Midbrain (tissue), 1 donor: ENCODE measurements around the gene MIX23.

Source experiments
- DNase-seq: peaks from one replicate; lab custom pipeline; 2025; lab: John Stamatoyannopoulos, UW

MIX23 gene

GRCh38 chr3:122382888-122383666, at the start of gene MIX23:
Gene MIX23 (minus strand): TSS chr3:122383231. CDS start chr3:122383224, 7 bp downstream.
- peak; percentile 84 for DNase-seq

GRCh38 chr3:122430371-122430770, 47.3 kb upstream of the MIX23 start:
- DNase-seq, result no peak

GRCh38 chr3:122427857-122428471, 44.9 kb upstream of the MIX23 start:
- DNase-seq, result no peak

- no peak for DNase-seq
These were observed 38.8 kb upstream of the MIX23 start for GRCh38 chr3:122421836-122422235.

GRCh38 chr3:122421101-122421500, 38.1 kb upstream of the MIX23 start:
- DNase-seq, result no peak

GRCh38 chr3:122416966-122417365, 33.9 kb upstream of the MIX23 start:
- DNase-seq, result no peak

- DNase-seq, result no peak
These were observed 33.0 kb upstream of the MIX23 start, which contains the start of gene WDR5B for GRCh38 chr3:122415762-122416654. Gene WDR5B (minus strand): TSS chr3:122416062. CDS start chr3:122415528, 534 bp downstream.

GRCh38 chr3:122415104-122415744, 32.2 kb upstream of the MIX23 start:
- DNase-seq, result no peak

- no peak for DNase-seq
These were observed 31.4 kb upstream of the MIX23 start for GRCh38 chr3:122414391-122414790.

GRCh38 chr3:122410639-122411038, 27.6 kb upstream of the MIX23 start:
- DNase-seq, result no peak

- no peak for DNase-seq
These were observed 27.1 kb upstream of the MIX23 start for GRCh38 chr3:122410111-122410510.

GRCh38 chr3:122409446-122409845, 26.4 kb upstream of the MIX23 start:
- DNase-seq, result no peak

GRCh38 chr3:122407946-122408345, 24.9 kb upstream of the MIX23 start:
- DNase-seq, result no peak

- DNase-seq, result no peak
These were observed 23.2 kb upstream of the MIX23 start for GRCh38 chr3:122406198-122406597.

GRCh38 chr3:122405015-122405414, 22.0 kb upstream of the MIX23 start:
- DNase-seq, result no peak

GRCh38 chr3:122403489-122403888, 20.5 kb upstream of the MIX23 start:
- no peak for DNase-seq

GRCh38 chr3:122398920-122399319, 15.9 kb upstream of the MIX23 start:
- DNase-seq, result no peak

- no peak for DNase-seq
These were observed 14.2 kb upstream of the MIX23 start for GRCh38 chr3:122397201-122397600.

GRCh38 chr3:122396511-122396910, 13.5 kb upstream of the MIX23 start:
- no peak for DNase-seq

- no peak for DNase-seq
These were observed 12.6 kb upstream of the MIX23 start for GRCh38 chr3:122395582-122395981.

GRCh38 chr3:122394173-122394572, 11.1 kb upstream of the MIX23 start:
- no peak for DNase-seq
